Thoracic aorta (tissue), 2 donors: Measurements from ENCODE around the gene TTC1. TPM values are rescaled to one million over a fixed set of nuclear protein-coding genes. Genes with fewer than 3 reads are reported as not detected.

Experiments
- ATAC-seq: fragments of 150-250 bp; one replicate; pipeline ENCODE4 v1.8.0; 2017; ENCODE audit warnings: low read depth; ENCODE audit not compliant: insufficient number of reproducible peaks, low FRiP score
- DNase-seq: peaks from one replicate; pipeline ENCODE4 v3.0.0-alpha.2; 2020; ENCODE audit warnings: low spot score
- H3K27ac ChIP-seq, 2 donors: fragments of 200-600 bp; sonication (generic); 1 replicate in 1 of 2; 2 replicates in 1 of 2; pipeline ENCODE4 v1.5.1; 2016; ENCODE audit warnings: mild to moderate bottlenecking in 2 of 2, moderate library complexity in 2 of 2
- H3K27me3 ChIP-seq: fragments of 200-600 bp; sonication (generic); replicated peaks from 2 replicates; pipeline ENCODE4 v1.6.0; 2016; ENCODE audit warnings: mild to moderate bottlenecking; ENCODE audit not compliant: insufficient read depth
- H3K36me3 ChIP-seq: fragments of 200-600 bp; sonication (generic); one replicate; pipeline ENCODE4 v1.5.1; 2016
- H3K4me1 ChIP-seq, 2 donors: fragments of 200-600 bp; sonication (generic); 1 replicate in 1 of 2; 2 replicates in 1 of 2; pipeline versions ENCODE4 v1.5.1 to v1.6.0; 2016; ENCODE audit warnings: low read depth in 2 of 2, mild to moderate bottlenecking in 1 of 2; ENCODE audit not compliant: control insufficient read depth in 1 of 2
- H3K4me3 ChIP-seq: fragments of 200-600 bp; sonication (generic); 2 replicates; pipeline ENCODE4 v1.5.1; 2016; ENCODE audit warnings: mild to moderate bottlenecking
- H3K9me3 ChIP-seq: fragments of 200-600 bp; sonication (generic); 2 replicates; pipeline ENCODE4 v1.5.1; 2016
- CTCF ChIP-seq: fragments of 200-600 bp; sonication (generic); IDR thresholded peaks from one replicate; pipeline ENCODE4 v1.5.1; 2019; ENCODE audit warnings: antibody characterized with exemption
- total RNA-seq, 2 donors: library from RNA; depleted of rRNA; stranded (reverse); fragments of >200 nt; gene quantifications; one replicate each; pipeline versions ENCODE4 v1.1.0 to v1.2.3, GENCODE V29; 2016

Gene TTC1
- total RNA-seq, 2 donors from 2014 or later = 20.7 to 21.8 TPM

DNA sequence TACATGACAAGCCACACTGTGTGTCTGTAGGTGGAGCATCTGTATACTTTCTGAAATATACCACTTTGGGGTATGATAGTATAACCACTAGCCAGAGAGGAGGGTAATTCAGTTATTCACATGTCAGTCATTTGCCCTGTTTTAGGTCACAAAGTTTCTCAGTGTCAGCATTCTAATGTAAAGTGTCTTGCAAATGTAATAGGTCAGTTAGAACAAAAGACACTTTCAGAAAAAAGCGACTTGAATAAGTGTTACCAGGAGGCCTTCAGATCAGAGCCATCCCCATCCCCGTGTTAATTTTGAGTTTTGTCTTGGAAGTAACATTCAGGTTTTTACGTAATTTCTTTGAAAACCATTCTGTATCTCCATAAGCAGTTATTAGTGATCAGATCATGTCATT lies 33.7 kb downstream of the TTC1 start:
- TF ChIP-seq CTCF = no peak
- H3K27me3 ChIP-seq = no peaks in the 10 kb centered on the region
- H3K4me3 ChIP-seq = no peak overlapping the region
- H3K27ac ChIP-seq = no peak overlapping the region
- H3K36me3 ChIP-seq = peaks cover 18% of the 10 kb centered on the region
- H3K9me3 ChIP-seq = no peaks in the 10 kb centered on the region
- DNase-seq (no peak), ATAC-seq (no peak)
- H3K4me1 ChIP-seq = peaks cover 0 to 3% of the 10 kb centered on the region in 2 donors

GRCh38 chr5:160044391-160044804 lies 35.5 kb downstream of the TTC1 start:
- Histone ChIP-seq H3K4me3 (no peak overlapping the region), H3K27me3 (no peaks in the 10 kb centered on the region), H3K27ac (no peak overlapping the region), H3K9me3 (no peaks in the 10 kb centered on the region), H3K36me3 (peaks cover 17% of the 10 kb centered on the region), H3K4me1 (peaks cover 0 to 3% of the 10 kb centered on the region in 2 donors)
- DNase-seq (no peak), ATAC-seq (no peak)
- no peak for TF ChIP-seq CTCF

- H3K36me3 ChIP-seq = peaks cover 16% of the 10 kb centered on the region
- DNase-seq (no peak), ATAC-seq (no peak)
- no peaks in the 10 kb centered on the region for H3K27me3 ChIP-seq
- H3K27ac ChIP-seq = no peak overlapping the region
- H3K4me1 ChIP-seq = peaks cover 0 to 3% of the 10 kb centered on the region in 2 donors
- H3K9me3 ChIP-seq = no peaks in the 10 kb centered on the region
- TF ChIP-seq CTCF = no peak
- no peak overlapping the region for H3K4me3 ChIP-seq
Observed at GRCh38 chr5:160044967-160045366, 36.0 kb downstream of the TTC1 start.

- no peak for TF ChIP-seq CTCF
- peaks cover 0 to 3% of the 10 kb centered on the region in 2 donors for H3K4me1 ChIP-seq
- no peaks in the 10 kb centered on the region for H3K27me3 ChIP-seq
- H3K4me3 ChIP-seq = no peak overlapping the region
- ATAC-seq = no peak
- DNase-seq = no peak
- H3K36me3 ChIP-seq = peaks cover 16% of the 10 kb centered on the region
- H3K27ac ChIP-seq = no peak overlapping the region
- no peaks in the 10 kb centered on the region for H3K9me3 ChIP-seq
Observed at GRCh38 chr5:160047423-160047822, 38.5 kb downstream of the TTC1 start.

DNA sequence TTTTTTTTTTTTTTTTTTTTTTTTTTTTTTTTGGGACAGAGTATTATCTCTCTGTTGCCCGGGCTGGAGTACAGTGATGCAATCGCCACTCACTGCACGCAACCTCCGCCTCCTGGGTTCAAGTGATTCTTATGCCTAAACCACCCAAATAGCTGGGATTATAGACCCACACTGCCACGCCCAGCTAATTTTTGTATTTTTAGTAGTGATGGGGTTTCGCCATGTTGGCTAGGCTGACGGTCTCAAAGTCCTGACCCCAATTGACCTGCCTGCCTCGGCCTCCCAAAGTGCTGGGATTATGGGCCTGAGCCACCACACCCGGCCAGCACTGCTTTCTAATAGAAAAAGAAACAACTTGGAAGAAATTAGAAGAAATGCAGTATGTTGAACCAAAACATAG lies 39.2 kb downstream of the TTC1 start:
- H3K27ac ChIP-seq = no peak overlapping the region
- H3K4me1 ChIP-seq = peaks cover 0 to 3% of the 10 kb centered on the region in 2 donors
- no peak overlapping the region for H3K4me3 ChIP-seq
- TF ChIP-seq CTCF = no peak
- no peaks in the 10 kb centered on the region for H3K9me3 ChIP-seq
- no peaks in the 10 kb centered on the region for H3K27me3 ChIP-seq
- DNase-seq (no peak), ATAC-seq (no peak)
- H3K36me3 ChIP-seq = peaks cover 18% of the 10 kb centered on the region
